H1 (cell line): ENCODE results near the gene ARSA. TPM values are rescaled to one million over a fixed set of nuclear protein-coding genes. Genes with fewer than 3 reads are reported as not detected.

Source experiments
- CTCF ChIA-PET: fragments of 300-600 bp; sonication (Branson Sonifier 250); formaldehyde crosslinking; loops from one replicate; lab custom pipeline; 2021; ENCODE audit not compliant: partially characterized antibody; lab: Charles Lee
- POLR2A ChIA-PET: fragments of 300-600 bp; sonication (Branson Sonifier 250); formaldehyde crosslinking; loops from one replicate; lab custom pipeline; 2021; ENCODE audit warnings: inconsistent platforms; ENCODE audit not compliant: partially characterized antibody; lab: Charles Lee
- DNase-seq, 2 experiments: peaks; one replicate each; pipeline versions ENCODE4 v3.0.0 to v3.0.0-alpha.2; 2010 to 2022; ENCODE audit warnings: low spot score in 2 of 2, low read depth in 1 of 2, mixed read lengths in 1 of 2
- FAIRE-seq: peaks from 2 replicates; lab custom pipeline; 2011; peaks lifted over from hg19 to GRCh38; lab: Jason Lieb, UNC
- H2AFZ ChIP-seq: 2 replicates; pipeline ENCODE4 v1.8.1; 2012; ENCODE audit warnings: low read length, inconsistent platforms
- H2AK5ac ChIP-seq: 2 replicates; pipeline ENCODE4 v1.6.1; 2013; ENCODE audit warnings: low read depth, low read length
- H2BK120ac ChIP-seq: replicated peaks from 2 replicates; pipeline ENCODE3; 2013; ENCODE audit warnings: low read depth, low read length, inconsistent platforms
- H2BK12ac ChIP-seq: 2 replicates; pipeline ENCODE4 v1.6.1; 2013; ENCODE audit warnings: low read depth, low read length
- H2BK15ac ChIP-seq: 2 replicates; pipeline ENCODE4 v1.6.1; 2013; ENCODE audit warnings: low read length
- H2BK20ac ChIP-seq: 2 replicates; pipeline ENCODE4 v1.6.1; 2013; ENCODE audit warnings: low read length
- H2BK5ac ChIP-seq: 2 replicates; pipeline ENCODE4 v1.6.1; 2013; ENCODE audit warnings: low read depth, low read length
- H3K14ac ChIP-seq: 2 replicates; pipeline ENCODE4 v1.6.1; 2013; ENCODE audit warnings: inconsistent platforms; ENCODE audit not compliant: insufficient read length
- H3K18ac ChIP-seq: 2 replicates; pipeline ENCODE4 v1.6.1; 2013; ENCODE audit warnings: low read length; ENCODE audit errors: extremely low read depth
- H3K23ac ChIP-seq: 2 replicates; pipeline ENCODE4 v1.6.1; 2013; ENCODE audit warnings: inconsistent platforms; ENCODE audit not compliant: insufficient read length
- H3K23me2 ChIP-seq: 2 replicates; pipeline ENCODE4 v1.6.1; 2013; ENCODE audit warnings: low read depth, low read length
- H3K27ac ChIP-seq: 2 replicates; pipeline ENCODE4 v1.6.1; 2011; ENCODE audit warnings: low read depth, low read length, inconsistent platforms
- H3K27me3 ChIP-seq, 4 experiments: replicated peaks in 1 of 4; 1 replicate in 1 of 4; 2 replicates in 3 of 4; pipeline versions ENCODE4 v1.6.1 to v1.8.1; 2011 to 2013; ENCODE audit warnings: low read length in 3 of 4, mild to moderate bottlenecking in 3 of 4, inconsistent platforms in 2 of 4, mixed read lengths in 2 of 4, moderate library complexity in 1 of 4; ENCODE audit not compliant: control insufficient read depth in 3 of 4, insufficient read depth in 3 of 4; ENCODE audit errors: extremely low read depth in 1 of 4
- H3K36me3 ChIP-seq, 4 experiments: 2 replicates each; pipeline versions ENCODE4 v1.6.1 to v1.8.1; 2011 to 2013; ENCODE audit warnings: mild to moderate bottlenecking in 4 of 4, low read length in 3 of 4, moderate library complexity in 2 of 4, control low read depth in 1 of 4, inconsistent platforms in 1 of 4; ENCODE audit not compliant: insufficient read depth in 4 of 4, control insufficient read depth in 2 of 4
- H3K4ac ChIP-seq: replicated peaks from 2 replicates; pipeline ENCODE3; 2013; ENCODE audit warnings: low read length, low read depth, mixed read lengths, inconsistent platforms; ENCODE audit not compliant: insufficient read length
- H3K4me1 ChIP-seq, 4 experiments: replicated peaks in 1 of 4; 1 replicate in 1 of 4; 2 replicates in 3 of 4; pipeline versions ENCODE4 v1.6.1 to v1.8.1; 2011 to 2013; ENCODE audit warnings: low read length in 3 of 4, inconsistent platforms in 2 of 4, mixed read lengths in 1 of 4; ENCODE audit not compliant: insufficient read depth in 4 of 4, control insufficient read depth in 3 of 4
- H3K4me2 ChIP-seq, 2 experiments: 2 replicates each; pipeline versions ENCODE4 v1.6.1 to v1.8.1; 2011 to 2013; ENCODE audit warnings: low read depth in 2 of 2, low read length in 2 of 2, control low read depth in 1 of 2, inconsistent platforms in 1 of 2, mild to moderate bottlenecking in 1 of 2; ENCODE audit not compliant: insufficient read depth in 1 of 2
- H3K4me3 ChIP-seq, 4 experiments: fragments of 200-600, 300-600 bp in 1 of 4; sonication (generic), shearing (Covaris generic), sonication (Bioruptor Twin) in 1 of 4; 2 replicates each; pipeline versions ENCODE4 v1.5.1 to v1.8.1; 2011 to 2016; ENCODE audit warnings: low read length in 4 of 4, low read depth in 3 of 4, control low read depth in 2 of 4, inconsistent platforms in 2 of 4, mild to moderate bottlenecking in 2 of 4, mixed read lengths in 1 of 4, moderate library complexity in 1 of 4; ENCODE audit not compliant: insufficient read depth in 2 of 4; ENCODE audit errors: extremely low read depth in 1 of 4
- H3K56ac ChIP-seq: replicated peaks from 2 replicates; pipeline ENCODE3; 2013; ENCODE audit warnings: low read depth, mild to moderate bottlenecking, mixed read lengths, low read length, inconsistent platforms; ENCODE audit not compliant: insufficient read length
- H3K79me1 ChIP-seq: 2 replicates; pipeline ENCODE4 v1.6.1; 2013; ENCODE audit warnings: low read depth, low read length, control low read depth
- H3K79me2 ChIP-seq, 2 experiments: 2 replicates each; pipeline versions ENCODE4 v1.6.1 to v1.8.1; 2012 to 2013; ENCODE audit warnings: low read length in 2 of 2, mild to moderate bottlenecking in 2 of 2, inconsistent platforms in 1 of 2; ENCODE audit not compliant: insufficient read depth in 2 of 2, control insufficient read depth in 1 of 2
- H3K9ac ChIP-seq, 4 experiments: replicated peaks in 1 of 4; 1 replicate in 1 of 4; 2 replicates in 3 of 4; pipeline versions ENCODE4 v1.6.1 to v1.8.1; 2011 to 2013; ENCODE audit warnings: low read depth in 3 of 4, low read length in 3 of 4, control low read depth in 2 of 4, mild to moderate bottlenecking in 2 of 4, moderate library complexity in 2 of 4, inconsistent platforms in 1 of 4; ENCODE audit errors: extremely low read depth in 1 of 4
- H3K9me3 ChIP-seq, 2 experiments: 2 replicates each; pipeline versions ENCODE4 v1.6.1 to v1.8.1; 2012 to 2013; ENCODE audit warnings: mild to moderate bottlenecking in 2 of 2, moderate library complexity in 2 of 2, control low read depth in 1 of 2, inconsistent platforms in 1 of 2, low read depth in 1 of 2, low read length in 1 of 2, mixed read lengths in 1 of 2; ENCODE audit not compliant: insufficient read depth in 2 of 2
- H4K20me1 ChIP-seq, 2 experiments: replicated peaks in 1 of 2; 2 replicates each; pipeline versions ENCODE3 to v1.8.1; 2011 to 2013; ENCODE audit warnings: inconsistent platforms in 2 of 2, low read length in 2 of 2, mild to moderate bottlenecking in 1 of 2; ENCODE audit not compliant: insufficient read depth in 2 of 2, control insufficient read depth in 1 of 2
- H4K5ac ChIP-seq: 2 replicates; pipeline ENCODE4 v1.6.1; 2013; ENCODE audit warnings: low read length, low read depth, mixed read lengths, inconsistent platforms; ENCODE audit not compliant: insufficient read length
- H4K8ac ChIP-seq: 2 replicates; pipeline ENCODE4 v1.8.0; 2013; ENCODE audit warnings: mild to moderate bottlenecking, moderate library complexity, low read length, inconsistent platforms; ENCODE audit not compliant: insufficient read depth; ENCODE audit errors: extremely low read depth
- H4K91ac ChIP-seq: replicated peaks from 2 replicates; pipeline ENCODE3; 2013; ENCODE audit warnings: low read length, mixed read lengths, inconsistent platforms; ENCODE audit not compliant: insufficient read length
- CBX8 ChIP-seq: fragments of 300-800, 300-1000 bp; sonication (generic); IDR thresholded peaks from 2 replicates; pipeline ENCODE4 v1.7.1; 2016; ENCODE audit warnings: low read depth, low read length, borderline replicate concordance
- GTF2F1 ChIP-seq: IDR thresholded peaks from 2 replicates; pipeline ENCODE4 v1.6.1; 2012; ENCODE audit warnings: low read depth, low read length, improper control_type of control experiment, borderline replicate concordance
- WGBS, 2 experiments: shearing (Covaris generic) in 1 of 2; methylation state at CpG; one replicate each; pipeline versions ENCODE4 v1.1.6 to v1.1.7; 2013 to 2015; ENCODE audit warnings: low lambda C conversion rate in 2 of 2, mixed read lengths in 2 of 2, inconsistent platforms in 1 of 2, low coverage in 1 of 2, missing lambda C conversion rate in 1 of 2; ENCODE audit not compliant: insufficient replicate concordance in 2 of 2, insufficient coverage in 1 of 2, insufficient read length in 1 of 2; ENCODE audit errors: extremely low coverage in 1 of 2, missing lambda C conversion rate in 1 of 2; 5-methylcytosine and 5-hydroxymethylcytosine counted together
- polyA plus RNA-seq, 7 experiments: library from polyadenylated mRNA; depleted of rRNA in 3 of 7; stranded (reverse) in 5 of 7; unstranded in 2 of 7; fragments of >200 nt in 5 of 7; fragments of 200-250 nt in 2 of 7; gene quantifications; 1 replicate in 5 of 7; 2 replicates in 1 of 7; 4 replicates in 1 of 7; pipeline versions ENCODE4 v1.2.1 to v1.2.3, GENCODE V29; 2011 to 2013; ENCODE audit warnings: missing spikeins in 2 of 7, mixed read lengths in 2 of 7
- total RNA-seq: library from RNA; stranded (reverse); fragmentation: NEBNext Ultra II Directional; extraction: Animal tissue kit (Norgen Biotek cat#: 25700); gene quantifications from 2 replicates; pipeline ENCODE4 v1.2.1, GENCODE V29; 2021

Gene ARSA
- total and polyA plus RNA-seq, 2 of the 8 experiments (the other 6 are each of a cell fraction or from before 2014, with no cell fraction given), result 9.8 to 10.1 TPM

DNA sequence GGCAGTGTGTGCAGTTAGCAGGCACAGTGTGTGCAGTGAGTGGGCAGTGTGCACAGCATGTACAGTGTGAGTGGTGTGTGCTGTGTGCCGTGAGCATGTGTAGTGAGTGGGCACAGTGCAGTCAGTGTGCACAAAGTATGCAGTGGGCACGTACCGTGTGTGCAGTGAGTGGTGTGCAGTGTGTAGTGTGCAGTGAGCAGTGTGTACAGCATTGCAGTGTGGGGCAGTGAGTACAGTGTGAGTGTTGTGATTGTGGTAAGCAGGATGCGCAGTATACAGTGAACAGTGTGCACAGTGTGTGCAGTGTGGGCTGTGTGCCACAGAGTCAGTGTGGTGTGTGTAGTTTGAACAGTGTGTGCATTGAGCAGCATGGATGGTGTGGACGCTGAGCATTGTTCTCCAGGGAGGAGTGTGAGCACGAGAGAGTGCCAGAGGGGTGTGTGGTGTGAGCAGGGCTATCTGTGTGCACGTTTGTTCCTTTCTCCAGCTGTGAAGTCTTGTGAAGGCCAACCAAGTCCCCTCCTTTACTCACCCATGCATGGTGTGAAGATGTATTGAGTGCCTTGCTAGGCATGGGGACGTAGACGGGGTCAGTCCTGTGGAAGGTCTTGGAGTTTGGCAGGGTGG lies 47.7 kb upstream of the ARSA start:
- no peak for FAIRE-seq
- Histone ChIP-seq H2BK12ac (peak overlapping the region; percentile 5; the same call in 1 of the 2 replicates), H3K4ac (peak overlapping the region; percentile 19), H3K4me1 (peaks cover 0 to 16% (median 9%) of the 10 kb centered on the region in 4 experiments; a peak in 6 of 7 replicates), H3K79me2 (peaks cover 0 to 5% of the 10 kb centered on the region in 2 experiments; a peak in 1 of 4 replicates), H3K27me3 (peaks cover 3 to 21% (median 16%) of the 10 kb centered on the region in 4 experiments), H3K4me3 (peak overlapping the region; percentile 51 to 70 (median 62)), H3K36me3 (peaks cover 0 to 3% (median 0%) of the 10 kb centered on the region in 4 experiments; a peak in 2 of 8 replicates), H3K14ac (no peak overlapping the region), H3K18ac (no peak overlapping the region), H4K91ac (peak overlapping the region; percentile 1), H3K79me1 (peaks cover 5% of the 10 kb centered on the region; the same call in 1 of the 2 replicates), H3K23ac (no peak overlapping the region), H2BK20ac (no peak overlapping the region), H3K9me3 (no peaks in the 10 kb centered on the region), H4K20me1 (peaks cover 12 to 14% of the 10 kb centered on the region in 2 experiments), H4K8ac (peak overlapping the region; percentile 35; the same call in 1 of the 2 replicates), H2AFZ (no peak overlapping the region), H2BK5ac (peak overlapping the region; percentile 1; the same call in 1 of the 2 replicates), H2AK5ac (peak overlapping the region; percentile 11; the same call in 1 of the 2 replicates), H4K5ac (no peak overlapping the region), H3K27ac (no peak overlapping the region), H3K56ac (no peak overlapping the region), H2BK15ac (peak overlapping the region; percentile 33; the same call in 1 of the 2 replicates), H3K9ac (peak overlapping the region in 2 of 4 experiments; percentile 22 to 51; a peak in 3 of 7 replicates), H2BK120ac (no peak overlapping the region), H3K4me2 (peak overlapping the region; percentile 82 to 97), H3K23me2 (peaks cover 13% of the 10 kb centered on the region)
- DNase-seq, result no peak
- 88% methylated on average over 9 of the region's 9 CpGs; no CpG with 5 or more reads in 1 of the 2 experiments for WGBS, 2 experiments
- POLR2A ChIA-PET, result no interaction called here
- no peak for TF ChIP-seq CBX8
- no peak for TF ChIP-seq GTF2F1
- CTCF ChIA-PET, result interaction anchor here (1.0 to 5.3 kb wide), 6 partner anchors 16 to 113 kb away, joined by 3 to 27 read pairs (median 8); partner anchors contain the start of gene SYCE3
